Measurements from ENCODE around the gene LSP1. TPM values are rescaled to one million over a fixed set of nuclear protein-coding genes. Genes with fewer than 3 reads are reported as not detected.

Gene LSP1
- total RNA-seq, 2 experiments from 2014 or later = 228 to 232 TPM

GRCh38 chr11:1926156-1927025 lies 73.5 kb downstream of the LSP1 start:
- peak in 1 of 14 experiments; percentile 27 for DNase-seq
- ChIA-PET POLR2A (no interaction called here), CTCF (no interaction called here)
- no peaks in the 10 kb centered on the region for H3K9me3 Mint-ChIP-seq
- Histone ChIP-seq H3K36me3 (ENCODE audit: insufficient read depth, low read length) (no peaks in the 10 kb centered on the region), H3K27me3 (ENCODE audit: control insufficient read depth in 1 of 2, insufficient read depth in 2 of 2, low read length in 2 of 2) (no peaks in the 10 kb centered on the region), H3K4me3 (ENCODE audit: low read length) (no peak overlapping the region), H3K9me3 (ENCODE audit: control insufficient read depth in 1 of 2, insufficient read depth in 1 of 2, low read length in 2 of 2) (no peaks in the 10 kb centered on the region), H3K4me1 (ENCODE audit: insufficient read depth, low read length) (peaks cover 10% of the 10 kb centered on the region), H3K27ac (ENCODE audit: low read depth in 1 of 2, low read length in 2 of 2) (no peak overlapping the region)
- H3K27me3 Mint-ChIP-seq = peaks cover 6% of the 10 kb centered on the region
- H3K36me3 Mint-ChIP-seq (ENCODE audit: low read depth) = no peaks in the 10 kb centered on the region
- TF ChIP-seq, protein P1, sequence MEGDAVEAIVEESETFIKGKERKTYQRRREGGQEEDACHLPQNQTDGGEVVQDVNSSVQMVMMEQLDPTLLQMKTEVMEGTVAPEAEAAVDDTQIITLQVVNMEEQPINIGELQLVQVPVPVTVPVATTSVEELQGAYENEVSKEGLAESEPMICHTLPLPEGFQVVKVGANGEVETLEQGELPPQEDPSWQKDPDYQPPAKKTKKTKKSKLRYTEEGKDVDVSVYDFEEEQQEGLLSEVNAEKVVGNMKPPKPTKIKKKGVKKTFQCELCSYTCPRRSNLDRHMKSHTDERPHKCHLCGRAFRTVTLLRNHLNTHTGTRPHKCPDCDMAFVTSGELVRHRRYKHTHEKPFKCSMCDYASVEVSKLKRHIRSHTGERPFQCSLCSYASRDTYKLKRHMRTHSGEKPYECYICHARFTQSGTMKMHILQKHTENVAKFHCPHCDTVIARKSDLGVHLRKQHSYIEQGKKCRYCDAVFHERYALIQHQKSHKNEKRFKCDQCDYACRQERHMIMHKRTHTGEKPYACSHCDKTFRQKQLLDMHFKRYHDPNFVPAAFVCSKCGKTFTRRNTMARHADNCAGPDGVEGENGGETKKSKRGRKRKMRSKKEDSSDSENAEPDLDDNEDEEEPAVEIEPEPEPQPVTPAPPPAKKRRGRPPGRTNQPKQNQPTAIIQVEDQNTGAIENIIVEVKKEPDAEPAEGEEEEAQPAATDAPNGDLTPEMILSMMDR (IDR thresholded peaks at IDR 0.05) = no peak
- intact Hi-C loops (cut with DNase I, micrococcal nuclease) = no loop called here
- H3K4me1 Mint-ChIP-seq (ENCODE audit: low read depth) = peaks cover 7% of the 10 kb centered on the region
- no peak for ATAC-seq (ENCODE audit: poor library complexity)
- H3K4me3 Mint-ChIP-seq = no peak overlapping the region
- no peak overlapping the region for H3K27ac Mint-ChIP-seq

DNA sequence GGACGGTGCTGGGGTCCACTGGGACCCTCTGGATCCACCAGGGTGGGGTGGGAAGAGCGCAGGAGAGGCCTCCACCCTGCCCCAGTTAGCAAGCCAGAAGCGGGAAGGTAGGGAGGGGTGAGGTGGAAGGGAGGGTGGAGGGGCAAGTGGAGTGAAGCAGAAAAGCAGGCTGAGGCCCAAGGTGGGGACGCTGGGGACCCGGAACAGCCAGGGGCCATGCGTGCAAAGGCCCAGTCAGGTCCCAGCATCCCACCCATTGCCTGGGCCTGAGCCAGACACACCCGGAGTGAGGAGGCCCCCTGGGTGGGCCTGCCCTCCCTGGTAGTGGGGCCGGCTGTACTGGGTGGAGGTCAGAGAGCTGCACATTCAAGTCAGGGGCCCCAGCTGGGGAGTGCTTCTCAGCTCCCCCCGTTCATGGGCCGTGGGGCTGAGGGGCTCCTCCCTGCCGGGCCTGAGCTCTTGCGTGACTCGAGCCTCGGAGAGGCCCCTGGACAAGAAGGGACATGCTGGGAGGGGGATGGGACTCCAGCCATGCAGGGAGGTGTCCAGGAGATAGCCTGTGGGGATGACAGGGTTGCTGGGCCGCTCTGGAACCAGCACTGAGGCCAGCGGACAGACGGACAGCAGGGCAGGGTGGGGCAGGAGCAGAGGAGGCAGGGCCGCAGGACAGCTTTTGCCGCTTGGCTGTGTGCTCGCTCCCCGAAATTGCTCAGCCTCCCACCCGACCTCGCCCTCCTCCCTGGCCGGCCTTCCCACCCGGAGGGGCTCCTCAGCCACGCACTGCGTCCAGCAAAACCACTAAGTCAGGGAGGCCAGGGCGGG lies 74.4 kb downstream of the LSP1 start:
- Mint-ChIP-seq H3K4me1 (ENCODE audit: low read depth) (peaks cover 7% of the 10 kb centered on the region), H3K27ac (no peak overlapping the region), H3K36me3 (ENCODE audit: low read depth) (no peaks in the 10 kb centered on the region), H3K4me3 (no peak overlapping the region), H3K9me3 (no peaks in the 10 kb centered on the region), H3K27me3 (peaks cover 6% of the 10 kb centered on the region)
- Histone ChIP-seq H3K4me3 (ENCODE audit: low read length) (no peak overlapping the region), H3K27me3 (ENCODE audit: control insufficient read depth in 1 of 2, insufficient read depth in 2 of 2, low read length in 2 of 2) (no peaks in the 10 kb centered on the region), H3K4me1 (ENCODE audit: insufficient read depth, low read length) (peaks cover 9% of the 10 kb centered on the region), H3K27ac (ENCODE audit: low read depth in 1 of 2, low read length in 2 of 2) (no peak overlapping the region), H3K9me3 (ENCODE audit: control insufficient read depth in 1 of 2, insufficient read depth in 1 of 2, low read length in 2 of 2) (no peaks in the 10 kb centered on the region), H3K36me3 (ENCODE audit: insufficient read depth, low read length) (no peaks in the 10 kb centered on the region)
- POLR2A ChIA-PET = no interaction called here
- intact Hi-C loops (cut with DNase I, micrococcal nuclease) = no loop called here
- TF ChIP-seq, protein P1 (IDR thresholded peaks at IDR 0.05) = no peak
- ATAC-seq (ENCODE audit: poor library complexity) (no peak), DNase-seq (peak in 1 of 14 experiments; percentile 21)
- CTCF ChIA-PET = no interaction called here

- Mint-ChIP-seq H3K27ac (no peak overlapping the region), H3K36me3 (ENCODE audit: low read depth) (no peaks in the 10 kb centered on the region), H3K4me3 (no peak overlapping the region), H3K27me3 (peaks cover 6% of the 10 kb centered on the region), H3K9me3 (no peaks in the 10 kb centered on the region), H3K4me1 (ENCODE audit: low read depth) (peaks cover 7% of the 10 kb centered on the region)
- Histone ChIP-seq H3K27me3 (ENCODE audit: control insufficient read depth in 1 of 2, insufficient read depth in 2 of 2, low read length in 2 of 2) (no peaks in the 10 kb centered on the region), H3K4me3 (ENCODE audit: low read length) (no peak overlapping the region), H3K27ac (ENCODE audit: low read depth in 1 of 2, low read length in 2 of 2) (no peak overlapping the region), H3K36me3 (ENCODE audit: insufficient read depth, low read length) (no peaks in the 10 kb centered on the region), H3K9me3 (ENCODE audit: control insufficient read depth in 1 of 2, insufficient read depth in 1 of 2, low read length in 2 of 2) (no peaks in the 10 kb centered on the region), H3K4me1 (ENCODE audit: insufficient read depth, low read length) (peaks cover 9% of the 10 kb centered on the region)
- DNase-seq = no peak
- ATAC-seq (ENCODE audit: poor library complexity) = no peak
- POLR2A ChIA-PET = no interaction called here
- intact Hi-C loops (cut with DNase I, micrococcal nuclease) = no loop called here
- TF ChIP-seq, protein P1 (IDR thresholded peaks at IDR 0.05) = no peak
- CTCF ChIA-PET = no interaction called here
Observed at GRCh38 chr11:1927848-1928469, 75.1 kb downstream of the LSP1 start.
